Measurements from ENCODE around the gene POLE2. TPM values are rescaled to one million over a fixed set of nuclear protein-coding genes. Genes with fewer than 3 reads are reported as not detected.

The POLE2 gene
- total RNA-seq, 1 donor, result 17.3 TPM

DNA sequence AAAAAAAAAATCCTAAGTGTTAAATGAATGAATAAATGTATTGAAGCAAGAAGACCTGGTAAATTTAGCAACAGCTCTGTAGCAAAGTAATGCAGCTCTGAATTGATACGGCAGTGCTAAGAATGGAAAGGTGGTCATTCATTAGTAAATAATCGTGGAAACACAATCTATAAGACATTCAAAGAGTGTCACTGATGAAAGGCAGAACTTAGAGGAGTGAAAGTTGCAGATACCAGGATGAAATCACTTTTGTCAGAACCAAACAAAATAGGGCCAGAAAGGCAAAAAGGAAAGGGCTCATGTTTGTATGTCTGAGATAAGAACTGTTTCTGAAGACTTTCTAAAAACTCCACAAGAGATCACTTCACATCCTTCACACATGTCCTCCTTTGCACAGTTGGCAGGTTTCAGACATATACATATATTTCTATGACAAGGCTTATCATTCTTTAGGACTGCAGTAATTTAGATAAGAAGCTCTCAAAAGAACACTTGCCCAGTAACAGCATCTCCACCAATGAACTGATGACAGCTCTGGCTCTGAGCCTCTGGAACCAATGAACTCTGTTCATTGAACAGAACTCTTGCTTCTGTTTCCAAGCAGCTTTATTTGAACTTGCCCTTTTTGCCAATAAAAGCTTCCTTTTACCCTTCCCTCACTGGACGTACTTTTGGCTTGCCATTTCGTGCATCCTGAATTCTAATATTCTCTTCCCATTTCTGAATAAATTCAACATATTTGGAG is 93.5 kb downstream of the POLE2 start:
- TF ChIP-seq, protein P1, sequence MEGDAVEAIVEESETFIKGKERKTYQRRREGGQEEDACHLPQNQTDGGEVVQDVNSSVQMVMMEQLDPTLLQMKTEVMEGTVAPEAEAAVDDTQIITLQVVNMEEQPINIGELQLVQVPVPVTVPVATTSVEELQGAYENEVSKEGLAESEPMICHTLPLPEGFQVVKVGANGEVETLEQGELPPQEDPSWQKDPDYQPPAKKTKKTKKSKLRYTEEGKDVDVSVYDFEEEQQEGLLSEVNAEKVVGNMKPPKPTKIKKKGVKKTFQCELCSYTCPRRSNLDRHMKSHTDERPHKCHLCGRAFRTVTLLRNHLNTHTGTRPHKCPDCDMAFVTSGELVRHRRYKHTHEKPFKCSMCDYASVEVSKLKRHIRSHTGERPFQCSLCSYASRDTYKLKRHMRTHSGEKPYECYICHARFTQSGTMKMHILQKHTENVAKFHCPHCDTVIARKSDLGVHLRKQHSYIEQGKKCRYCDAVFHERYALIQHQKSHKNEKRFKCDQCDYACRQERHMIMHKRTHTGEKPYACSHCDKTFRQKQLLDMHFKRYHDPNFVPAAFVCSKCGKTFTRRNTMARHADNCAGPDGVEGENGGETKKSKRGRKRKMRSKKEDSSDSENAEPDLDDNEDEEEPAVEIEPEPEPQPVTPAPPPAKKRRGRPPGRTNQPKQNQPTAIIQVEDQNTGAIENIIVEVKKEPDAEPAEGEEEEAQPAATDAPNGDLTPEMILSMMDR (IDR thresholded peaks at IDR 0.05; ENCODE audit: insufficient read depth, low read depth, low read length), result no peak
- H3K4me3 ChIP-seq (ENCODE audit: low read depth, low read length), result peak overlapping the region; percentile 13
- DNase-seq (ENCODE audit: low read depth), result peak; percentile 95

Small RNA genes lying within 50 kb of the gene (small RNA-seq; reads per million reads assigned to genes)
- gene AL139099.3 (not detected), gene RNU6ATAC30P (not detected)

Other genes with a start within 250 kb of the POLE2 start
- gene RPS29, start 101.8 kb downstream of the POLE2 start, total RNA-seq, result 2,020 and 2,708 TPM in 2 replicates
- 20.9 and 26.8 TPM in 2 replicates for gene LRR1, start 89.3 kb downstream of the POLE2 start, total RNA-seq
- gene RPL36AL, start 67.6 kb downstream of the POLE2 start, total RNA-seq, result 175 and 217 TPM in 2 replicates
- gene MGAT2, start 67.4 kb downstream of the POLE2 start, total RNA-seq, result 79.9 and 104 TPM in 2 replicates
- 8.4 and 11.7 TPM in 2 replicates for gene DNAAF2, start 53.0 kb downstream of the POLE2 start, total RNA-seq
- 2.6 and 3.0 TPM in 2 replicates for gene KLHDC1, start 4.9 kb upstream of the POLE2 start, total RNA-seq
- gene KLHDC2, start 79.9 kb upstream of the POLE2 start, total RNA-seq, result 63.0 and 73.1 TPM in 2 replicates
- 70.0 and 72.5 TPM in 2 replicates for gene NEMF, start 164.6 kb upstream of the POLE2 start, total RNA-seq
- gene ARF6, start 204.9 kb upstream of the POLE2 start, total RNA-seq, result 60.2 and 111 TPM in 2 replicates

Measured in fibroblast of villous mesenchyme (primary cell).